OCI-LY3 (cell line): ENCODE data around the gene RAP1GAP2.

ENCODE experiments used
- CTCF ChIP-seq: fragments of 200-600, 300-600 bp; sonication (generic); IDR thresholded peaks from 2 replicates; pipeline ENCODE4 v1.5.1; 2014; ENCODE audit warnings: antibody characterized with exemption, low read length, low read depth
- EZH2phosphoT487 ChIP-seq: fragments of 200-600 bp; shearing (Covaris generic); IDR thresholded peaks from 2 replicates; pipeline ENCODE4 v1.6.1; 2018; ENCODE audit warnings: antibody characterized with exemption, mixed run types, low read depth

DNA sequence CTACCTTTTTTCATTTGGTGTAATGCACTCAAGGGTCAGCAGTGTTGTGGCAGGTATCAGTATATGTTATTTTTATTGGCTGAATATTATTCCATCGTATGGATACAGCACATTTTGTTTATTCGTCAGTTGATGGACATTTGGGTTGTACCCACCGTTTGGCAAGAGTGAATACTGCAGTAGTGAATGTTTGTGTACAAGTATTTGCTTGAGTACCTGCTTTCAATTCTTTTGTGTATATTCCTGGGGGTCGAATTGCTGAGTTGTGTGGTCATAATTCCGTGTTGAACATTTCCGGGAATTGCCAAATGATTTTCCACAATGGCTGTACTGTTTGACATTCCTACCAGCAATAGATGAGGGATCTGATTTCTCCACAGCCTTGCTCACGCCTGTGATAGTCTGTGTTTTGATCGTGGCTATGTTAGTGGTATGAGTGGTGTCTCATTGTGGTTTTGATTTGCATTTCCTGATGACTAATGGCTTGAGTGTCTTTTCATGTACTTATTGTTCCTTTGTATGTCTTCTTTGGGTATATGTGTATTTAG is 158.7 kb downstream of the RAP1GAP2 start:
- TF ChIP-seq CTCF, result no peak
- no peak for TF ChIP-seq EZH2phosphoT487
